Skeletal muscle satellite cell (primary cell): Measurements from ENCODE around the gene ENO2.

Experiments
- H3K27me3 ChIP-seq: 2 replicates; pipeline ENCODE4 v1.7.0; 2013; ENCODE audit warnings: low read length; ENCODE audit not compliant: control insufficient read depth, insufficient read depth
- H3K36me3 ChIP-seq: 2 replicates; pipeline ENCODE4 v1.7.0; 2013; ENCODE audit warnings: mild to moderate bottlenecking, control low read depth, low read length; ENCODE audit not compliant: insufficient read depth
- H3K4me1 ChIP-seq: 2 replicates; pipeline ENCODE4 v1.7.0; 2013; ENCODE audit warnings: low read length; ENCODE audit not compliant: control insufficient read depth, insufficient read depth
- H3K4me2 ChIP-seq: 2 replicates; pipeline ENCODE4 v1.7.0; 2013; ENCODE audit warnings: mild to moderate bottlenecking, low read length
- H3K4me3 ChIP-seq: 2 replicates; pipeline ENCODE4 v1.7.0; 2013; ENCODE audit warnings: low read length
- H3K9ac ChIP-seq: 2 replicates; pipeline ENCODE4 v1.7.0; 2013; ENCODE audit warnings: mild to moderate bottlenecking, low read depth, low read length, moderate library complexity
- H3K9me3 ChIP-seq: replicated peaks from 2 replicates; pipeline ENCODE4 v1.7.0; 2013; ENCODE audit warnings: mild to moderate bottlenecking, control low read depth, low read length

The ENO2 gene

GRCh38 chr12:6950811-6951540 lies 36.6 kb downstream of the ENO2 start, which contains the start of gene PTPN6:
TSS of gene PTPN6 (plus strand) at chr12:6951356. CDS start at chr12:6951513, 157 bp downstream.
- Histone ChIP-seq H3K36me3 (no peaks in the 10 kb centered on the region), H3K9me3 (no peaks in the 10 kb centered on the region), H3K4me1 (no peaks in the 10 kb centered on the region), H3K9ac (no peak within 1 kb of the TSS), H3K4me2 (no peak within 1 kb of the TSS), H3K4me3 (no peak within 1 kb of the TSS), H3K27me3 (no peaks in the 10 kb centered on the region)

DNA sequence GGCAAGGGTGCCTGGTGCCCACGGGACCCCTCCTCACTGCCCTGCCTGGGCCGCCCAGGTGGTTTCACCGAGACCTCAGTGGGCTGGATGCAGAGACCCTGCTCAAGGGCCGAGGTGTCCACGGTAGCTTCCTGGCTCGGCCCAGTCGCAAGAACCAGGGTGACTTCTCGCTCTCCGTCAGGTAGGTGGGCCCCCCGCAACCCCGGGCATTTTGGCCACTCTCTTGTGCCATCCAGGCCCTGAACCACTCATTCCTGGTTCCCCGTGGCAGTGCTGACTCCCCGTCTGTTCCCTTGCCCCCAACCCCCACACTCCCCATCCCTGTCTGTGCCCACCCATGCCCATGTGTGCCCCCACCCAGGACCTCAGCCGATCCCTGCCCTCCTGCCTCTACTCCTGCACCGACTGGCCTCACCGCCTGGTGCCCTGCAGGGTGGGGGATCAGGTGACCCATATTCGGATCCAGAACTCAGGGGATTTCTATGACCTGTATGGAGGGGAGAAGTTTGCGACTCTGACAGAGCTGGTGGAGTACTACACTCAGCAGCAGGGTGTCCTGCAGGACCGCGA lies 37.3 kb downstream of the ENO2 start:
- no peaks in the 10 kb centered on the region for H3K36me3 ChIP-seq
- H3K27me3 ChIP-seq = no peaks in the 10 kb centered on the region
- H3K9ac ChIP-seq = no peak overlapping the region
- no peak overlapping the region for H3K4me2 ChIP-seq
- no peaks in the 10 kb centered on the region for H3K4me1 ChIP-seq
- H3K9me3 ChIP-seq = no peaks in the 10 kb centered on the region
- H3K4me3 ChIP-seq = no peak overlapping the region

DNA sequence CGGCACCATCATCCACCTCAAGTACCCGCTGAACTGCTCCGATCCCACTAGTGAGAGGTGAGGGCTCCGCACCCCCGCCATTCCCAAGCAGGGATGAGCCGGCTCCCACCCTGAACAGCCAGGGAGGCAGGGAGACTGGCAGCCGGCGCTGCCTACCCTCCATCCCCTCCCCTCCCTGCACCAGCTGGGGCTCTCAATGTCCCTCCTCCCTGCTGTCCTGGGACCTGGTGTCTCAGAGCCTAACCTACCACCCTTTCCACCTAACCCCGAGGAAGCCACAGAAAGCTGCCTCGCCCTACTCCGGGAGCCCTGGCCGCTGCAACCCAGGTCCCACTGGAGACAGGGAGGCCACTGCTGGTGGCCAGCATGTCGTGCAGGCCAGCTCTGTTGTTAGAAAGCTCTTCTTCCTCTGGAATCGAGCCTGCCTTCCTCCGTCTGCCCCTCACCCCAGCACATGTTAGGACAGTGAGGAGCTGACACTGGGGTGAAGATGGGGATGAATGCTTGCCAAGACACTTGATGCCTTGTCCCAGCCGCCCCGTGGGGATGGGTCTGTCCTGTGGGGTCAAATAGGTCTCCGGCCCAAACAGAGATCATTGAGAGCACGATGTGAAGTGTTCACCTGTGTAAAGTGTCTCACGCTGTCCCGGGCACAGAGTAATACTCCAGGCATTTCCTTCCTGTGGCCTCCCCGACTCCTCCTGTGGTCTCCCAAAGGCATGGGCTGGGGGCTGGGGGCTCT lies 37.9 kb downstream of the ENO2 start:
- H3K36me3 ChIP-seq = no peaks in the 10 kb centered on the region
- H3K9me3 ChIP-seq = no peaks in the 10 kb centered on the region
- no peak overlapping the region for H3K4me2 ChIP-seq
- no peak overlapping the region for H3K9ac ChIP-seq
- H3K4me1 ChIP-seq = no peaks in the 10 kb centered on the region
- H3K4me3 ChIP-seq = no peak overlapping the region
- no peaks in the 10 kb centered on the region for H3K27me3 ChIP-seq

GRCh38 chr12:6952863-6953441 lies 38.6 kb downstream of the ENO2 start:
- no peaks in the 10 kb centered on the region for H3K4me1 ChIP-seq
- no peaks in the 10 kb centered on the region for H3K27me3 ChIP-seq
- no peaks in the 10 kb centered on the region for H3K36me3 ChIP-seq
- H3K4me2 ChIP-seq = no peak overlapping the region
- no peak overlapping the region for H3K9ac ChIP-seq
- no peak overlapping the region for H3K4me3 ChIP-seq
- no peaks in the 10 kb centered on the region for H3K9me3 ChIP-seq

GRCh38 chr12:6953442-6954315 lies 39.3 kb downstream of the ENO2 start:
- Histone ChIP-seq H3K9ac (no peak overlapping the region), H3K36me3 (no peaks in the 10 kb centered on the region), H3K27me3 (no peaks in the 10 kb centered on the region), H3K4me2 (no peak overlapping the region), H3K9me3 (no peaks in the 10 kb centered on the region), H3K4me3 (no peak overlapping the region), H3K4me1 (no peaks in the 10 kb centered on the region)

DNA sequence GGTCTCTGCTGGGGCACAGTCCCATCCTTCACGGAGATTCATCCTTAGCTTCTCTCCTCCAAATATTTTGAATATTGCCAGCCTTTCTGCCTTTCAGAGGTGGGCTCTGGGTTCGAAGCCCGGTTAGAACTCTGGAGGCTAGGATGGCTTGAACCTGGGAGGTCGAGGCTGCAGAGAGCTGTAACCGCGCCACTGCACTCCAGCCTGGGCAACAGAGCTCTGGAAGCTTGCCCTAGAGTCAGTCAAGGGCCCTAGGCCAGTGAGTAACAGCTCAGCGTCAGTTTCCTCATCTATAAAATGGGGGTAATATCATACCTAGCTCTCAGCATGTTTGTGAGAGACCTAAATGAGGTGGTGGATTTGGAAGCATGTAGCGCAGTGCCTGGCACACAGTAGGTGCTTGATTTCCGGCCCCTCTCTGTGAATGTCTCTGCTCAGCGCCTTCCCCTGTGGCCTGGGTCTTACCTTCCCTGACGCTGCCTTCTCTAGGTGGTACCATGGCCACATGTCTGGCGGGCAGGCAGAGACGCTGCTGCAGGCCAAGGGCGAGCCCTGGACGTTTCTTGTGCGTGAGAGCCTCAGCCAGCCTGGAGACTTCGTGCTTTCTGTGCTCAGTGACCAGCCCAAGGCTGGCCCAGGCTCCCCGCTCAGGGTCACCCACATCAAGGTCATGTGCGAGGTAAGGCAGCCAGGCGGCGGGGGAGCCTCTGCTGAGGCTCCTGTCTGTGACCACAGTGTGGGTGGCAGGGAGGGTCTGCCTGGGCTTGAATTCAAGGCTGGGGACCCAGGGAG lies 40.1 kb downstream of the ENO2 start:
- H3K4me2 ChIP-seq = no peak overlapping the region
- no peaks in the 10 kb centered on the region for H3K27me3 ChIP-seq
- no peaks in the 10 kb centered on the region for H3K36me3 ChIP-seq
- no peak overlapping the region for H3K4me3 ChIP-seq
- H3K9ac ChIP-seq = no peak overlapping the region
- H3K9me3 ChIP-seq = no peaks in the 10 kb centered on the region
- no peaks in the 10 kb centered on the region for H3K4me1 ChIP-seq

GRCh38 chr12:6955108-6956020 lies 41.0 kb downstream of the ENO2 start:
- Histone ChIP-seq H3K27me3 (no peaks in the 10 kb centered on the region), H3K36me3 (no peaks in the 10 kb centered on the region), H3K9me3 (no peaks in the 10 kb centered on the region), H3K4me1 (peaks cover under 1% of the 10 kb centered on the region), H3K4me2 (no peak overlapping the region), H3K9ac (no peak overlapping the region), H3K4me3 (no peak overlapping the region)

DNA sequence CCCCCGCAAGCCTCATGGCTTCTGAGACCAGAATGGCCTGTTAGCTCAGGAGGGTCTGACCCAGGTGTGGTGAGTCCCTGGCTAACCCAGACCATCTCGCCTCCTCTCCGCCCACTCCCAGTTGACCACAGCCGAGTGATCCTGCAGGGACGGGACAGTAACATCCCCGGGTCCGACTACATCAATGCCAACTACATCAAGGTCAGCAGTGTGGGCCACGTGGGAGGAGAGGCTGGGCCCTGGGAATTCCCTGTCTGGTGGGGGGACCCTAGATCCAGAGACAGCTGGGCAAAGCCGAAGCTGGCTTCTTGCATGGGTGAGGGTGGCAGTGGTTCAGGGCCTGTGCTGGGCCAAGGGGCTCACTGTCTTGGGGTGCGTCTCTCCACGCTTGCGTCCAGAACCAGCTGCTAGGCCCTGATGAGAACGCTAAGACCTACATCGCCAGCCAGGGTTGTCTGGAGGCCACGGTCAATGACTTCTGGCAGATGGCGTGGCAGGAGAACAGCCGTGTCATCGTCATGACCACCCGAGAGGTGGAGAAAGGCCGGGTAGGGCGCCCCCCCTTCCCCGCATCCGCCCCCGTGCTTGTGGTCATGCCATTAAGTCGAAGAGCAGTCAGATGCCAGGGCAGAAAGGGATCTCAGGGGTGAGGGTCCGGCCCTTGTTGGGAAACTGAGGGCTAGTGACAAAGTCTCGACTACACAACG lies 41.8 kb downstream of the ENO2 start:
- H3K27me3 ChIP-seq = no peaks in the 10 kb centered on the region
- no peak overlapping the region for H3K4me2 ChIP-seq
- H3K4me3 ChIP-seq = no peak overlapping the region
- H3K9ac ChIP-seq = no peak overlapping the region
- H3K9me3 ChIP-seq = no peaks in the 10 kb centered on the region
- peaks cover 8% of the 10 kb centered on the region for H3K4me1 ChIP-seq
- no peaks in the 10 kb centered on the region for H3K36me3 ChIP-seq

DNA sequence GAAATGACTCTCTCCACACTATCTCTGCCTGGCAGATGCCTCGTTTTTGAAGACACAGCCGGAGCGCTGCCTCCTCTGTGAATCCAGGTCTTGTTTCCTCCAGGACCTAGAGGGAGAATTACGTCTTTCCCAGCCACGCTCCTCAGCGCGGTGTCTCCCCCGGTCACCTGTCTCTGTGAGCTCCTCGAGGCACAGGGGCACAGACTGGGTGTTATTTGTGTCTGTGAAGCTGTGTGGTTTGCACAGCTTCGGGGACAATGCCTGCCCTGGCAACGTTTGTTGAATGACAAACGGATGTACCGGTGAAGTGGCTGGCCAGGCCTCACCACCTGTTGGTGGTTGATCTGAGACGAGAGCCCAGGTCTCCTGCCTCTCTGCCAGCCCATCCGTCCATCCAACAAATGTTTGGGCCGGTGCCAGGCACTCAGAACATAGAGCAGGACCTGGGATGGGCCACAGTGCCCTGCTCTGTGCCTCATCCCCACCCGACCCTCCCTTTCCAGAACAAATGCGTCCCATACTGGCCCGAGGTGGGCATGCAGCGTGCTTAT lies 42.8 kb downstream of the ENO2 start:
- no peak overlapping the region for H3K4me3 ChIP-seq
- no peak overlapping the region for H3K9ac ChIP-seq
- no peaks in the 10 kb centered on the region for H3K36me3 ChIP-seq
- H3K4me2 ChIP-seq = no peak overlapping the region
- H3K27me3 ChIP-seq = no peaks in the 10 kb centered on the region
- H3K9me3 ChIP-seq = no peaks in the 10 kb centered on the region
- peaks cover 19% of the 10 kb centered on the region for H3K4me1 ChIP-seq
